Measurements from ENCODE around the gene SPATA6. TPM values are rescaled to one million over a fixed set of nuclear protein-coding genes. Genes with fewer than 3 reads are reported as not detected.

Gene SPATA6
- total and polyA plus RNA-seq, 2 of the 8 experiments (the other 6 are each of a cell fraction or from before 2014, with no cell fraction given): 2.4 to 17.2 TPM

DNA sequence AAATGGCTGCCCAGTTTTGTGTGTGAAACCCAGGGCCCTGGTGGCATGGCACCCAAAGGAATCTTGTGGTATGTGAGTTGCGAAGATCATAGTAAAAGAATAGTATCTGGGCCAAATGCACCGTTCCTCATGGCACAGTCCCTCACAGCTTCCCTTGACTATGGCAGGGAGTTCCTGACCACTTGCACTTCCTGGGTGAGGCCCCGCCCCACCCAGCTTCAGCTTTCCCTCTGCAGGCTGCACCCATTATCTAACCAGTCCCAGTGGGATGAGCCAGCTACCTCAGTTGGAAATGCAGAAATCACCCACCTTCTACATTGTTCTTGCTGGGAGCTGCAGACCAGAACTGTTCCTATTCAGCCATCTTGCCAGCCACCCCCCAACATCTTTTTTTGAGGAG, 186.5 kb downstream of the SPATA6 start:
- H3K27ac ChIP-seq (ENCODE audit: low read depth, low read length): no peak overlapping the region
- POLR2A ChIA-PET (ENCODE audit: partially characterized antibody): no interaction called here
- no peaks in the 10 kb centered on the region for H3K23me2 ChIP-seq (ENCODE audit: low read depth, low read length)
- no peak overlapping the region for H3K4ac ChIP-seq (replicated peaks; ENCODE audit: insufficient read length, low read depth, low read length)
- CTCF ChIA-PET (ENCODE audit: partially characterized antibody): interaction anchor here (1.1 to 1.3 kb wide), 2 partner anchors 129 to 214 kb away, joined by 3 read pairs; no protein-coding TSS in a partner anchor
- H2AFZ ChIP-seq (ENCODE audit: low read length): no peak overlapping the region
- no peak overlapping the region for H4K5ac ChIP-seq (ENCODE audit: insufficient read length, low read depth, low read length)
- no peak overlapping the region for H2AK5ac ChIP-seq (ENCODE audit: low read depth, low read length)
- no peak overlapping the region for H3K4me3 ChIP-seq (ENCODE audit: extremely low read depth in 1 of 4, insufficient read depth in 2 of 4, low read depth in 3 of 4, low read length in 4 of 4)
- H3K79me2 ChIP-seq (ENCODE audit: control insufficient read depth in 1 of 2, insufficient read depth in 2 of 2, low read length in 2 of 2): no peaks in the 10 kb centered on the region
- no peak overlapping the region for H3K56ac ChIP-seq (replicated peaks; ENCODE audit: insufficient read length, low read depth, low read length)
- H2BK5ac ChIP-seq (ENCODE audit: low read depth, low read length): no peak overlapping the region
- no peaks in the 10 kb centered on the region for H3K79me1 ChIP-seq (ENCODE audit: low read depth, low read length)
- H3K27me3 ChIP-seq (replicated peaks in 1 of 4; ENCODE audit: control insufficient read depth in 3 of 4, extremely low read depth in 1 of 4, insufficient read depth in 3 of 4, low read length in 3 of 4): no peaks in the 10 kb centered on the region
- no peak overlapping the region for H4K91ac ChIP-seq (replicated peaks; ENCODE audit: insufficient read length, low read length)
- no peak overlapping the region for H2BK120ac ChIP-seq (replicated peaks; ENCODE audit: low read depth, low read length)
- H2BK20ac ChIP-seq (ENCODE audit: low read length): no peak overlapping the region
- FAIRE-seq: no peak
- H3K18ac ChIP-seq (ENCODE audit: extremely low read depth, low read length): no peak overlapping the region
- H3K9me3 ChIP-seq (ENCODE audit: insufficient read depth in 2 of 2, low read depth in 1 of 2, low read length in 1 of 2): peaks cover 6 to 8% of the 10 kb centered on the region in 2 experiments; a peak in 2 of 4 replicates
- H4K20me1 ChIP-seq (replicated peaks in 1 of 2; ENCODE audit: control insufficient read depth in 1 of 2, insufficient read depth in 2 of 2, low read length in 2 of 2): no peaks in the 10 kb centered on the region
- H3K36me3 ChIP-seq (ENCODE audit: control insufficient read depth in 2 of 4, insufficient read depth in 4 of 4, low read length in 3 of 4): no peaks in the 10 kb centered on the region; a peak in 1 of 8 replicates
- no peak overlapping the region for H2BK12ac ChIP-seq (ENCODE audit: low read depth, low read length)
- no peak overlapping the region for H3K9ac ChIP-seq (replicated peaks in 1 of 4; ENCODE audit: extremely low read depth in 1 of 4, low read depth in 3 of 4, low read length in 3 of 4)
- H3K4me2 ChIP-seq (ENCODE audit: insufficient read depth in 1 of 2, low read depth in 2 of 2, low read length in 2 of 2): no peak overlapping the region
- no peak for DNase-seq (ENCODE audit: low read depth in 1 of 2, low spot score in 2 of 2)
- no peak overlapping the region for H2BK15ac ChIP-seq (ENCODE audit: low read length)
- 92% methylated on average over 3 of the region's 3 CpGs; no CpG with 5 or more reads in 1 of the 2 experiments for WGBS, 2 experiments (ENCODE audit: extremely low coverage in 1 of 2, insufficient coverage in 1 of 2, insufficient read length in 1 of 2, insufficient replicate concordance in 2 of 2, low coverage in 1 of 2, low lambda C conversion rate in 2 of 2, missing lambda C conversion rate in 1 of 2)
- no peak overlapping the region for H3K14ac ChIP-seq (ENCODE audit: insufficient read length)
- no peaks in the 10 kb centered on the region for H3K4me1 ChIP-seq (replicated peaks in 1 of 4; ENCODE audit: control insufficient read depth in 3 of 4, insufficient read depth in 4 of 4, low read length in 3 of 4)
- H3K23ac ChIP-seq (ENCODE audit: insufficient read length): no peak overlapping the region
- H4K8ac ChIP-seq (ENCODE audit: extremely low read depth, insufficient read depth, low read length): no peak overlapping the region
- TF ChIP-seq EP300 (IDR thresholded peaks at IDR 0.05; ENCODE audit: borderline replicate concordance in 1 of 2, low read depth in 2 of 2, low read length in 2 of 2): no peak
- TF ChIP-seq, protein P1, sequence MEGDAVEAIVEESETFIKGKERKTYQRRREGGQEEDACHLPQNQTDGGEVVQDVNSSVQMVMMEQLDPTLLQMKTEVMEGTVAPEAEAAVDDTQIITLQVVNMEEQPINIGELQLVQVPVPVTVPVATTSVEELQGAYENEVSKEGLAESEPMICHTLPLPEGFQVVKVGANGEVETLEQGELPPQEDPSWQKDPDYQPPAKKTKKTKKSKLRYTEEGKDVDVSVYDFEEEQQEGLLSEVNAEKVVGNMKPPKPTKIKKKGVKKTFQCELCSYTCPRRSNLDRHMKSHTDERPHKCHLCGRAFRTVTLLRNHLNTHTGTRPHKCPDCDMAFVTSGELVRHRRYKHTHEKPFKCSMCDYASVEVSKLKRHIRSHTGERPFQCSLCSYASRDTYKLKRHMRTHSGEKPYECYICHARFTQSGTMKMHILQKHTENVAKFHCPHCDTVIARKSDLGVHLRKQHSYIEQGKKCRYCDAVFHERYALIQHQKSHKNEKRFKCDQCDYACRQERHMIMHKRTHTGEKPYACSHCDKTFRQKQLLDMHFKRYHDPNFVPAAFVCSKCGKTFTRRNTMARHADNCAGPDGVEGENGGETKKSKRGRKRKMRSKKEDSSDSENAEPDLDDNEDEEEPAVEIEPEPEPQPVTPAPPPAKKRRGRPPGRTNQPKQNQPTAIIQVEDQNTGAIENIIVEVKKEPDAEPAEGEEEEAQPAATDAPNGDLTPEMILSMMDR (IDR thresholded peaks at IDR 0.05; ENCODE audit: control extremely low read depth in 1 of 3, insufficient read depth in 1 of 3, low read depth in 1 of 3, low read length in 3 of 3): no peak
- TF ChIP-seq MAFK (IDR thresholded peaks at IDR 0.05; ENCODE audit: low read depth, low read length): no peak
- no peak for TF ChIP-seq GTF2F1 (IDR thresholded peaks at IDR 0.05; ENCODE audit: borderline replicate concordance, low read depth, low read length)
- TF ChIP-seq SRF (IDR thresholded peaks at IDR 0.05; ENCODE audit: low read depth, low read length): no peak

Data from H1 (cell line).